ENCODE results near the gene BCL6B.

GRCh38 chr17:7034955-7035590 lies 12.2 kb downstream of the BCL6B start:
- TF ChIP-seq, protein P1, sequence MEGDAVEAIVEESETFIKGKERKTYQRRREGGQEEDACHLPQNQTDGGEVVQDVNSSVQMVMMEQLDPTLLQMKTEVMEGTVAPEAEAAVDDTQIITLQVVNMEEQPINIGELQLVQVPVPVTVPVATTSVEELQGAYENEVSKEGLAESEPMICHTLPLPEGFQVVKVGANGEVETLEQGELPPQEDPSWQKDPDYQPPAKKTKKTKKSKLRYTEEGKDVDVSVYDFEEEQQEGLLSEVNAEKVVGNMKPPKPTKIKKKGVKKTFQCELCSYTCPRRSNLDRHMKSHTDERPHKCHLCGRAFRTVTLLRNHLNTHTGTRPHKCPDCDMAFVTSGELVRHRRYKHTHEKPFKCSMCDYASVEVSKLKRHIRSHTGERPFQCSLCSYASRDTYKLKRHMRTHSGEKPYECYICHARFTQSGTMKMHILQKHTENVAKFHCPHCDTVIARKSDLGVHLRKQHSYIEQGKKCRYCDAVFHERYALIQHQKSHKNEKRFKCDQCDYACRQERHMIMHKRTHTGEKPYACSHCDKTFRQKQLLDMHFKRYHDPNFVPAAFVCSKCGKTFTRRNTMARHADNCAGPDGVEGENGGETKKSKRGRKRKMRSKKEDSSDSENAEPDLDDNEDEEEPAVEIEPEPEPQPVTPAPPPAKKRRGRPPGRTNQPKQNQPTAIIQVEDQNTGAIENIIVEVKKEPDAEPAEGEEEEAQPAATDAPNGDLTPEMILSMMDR (IDR thresholded peaks at IDR 0.05; ENCODE audit: low read depth, low read length): no peak
- TF ChIP-seq POLR2A (IDR thresholded peaks at IDR 0.05; ENCODE audit: extremely low read depth, insufficient read length): no peak

Data from NB4 (cell line).